A549 (cell line): Measurements from ENCODE around the gene ZNF91. TPM values are rescaled to one million over a fixed set of nuclear protein-coding genes. Genes with fewer than 3 reads are reported as not detected.

Experiments
- ATAC-seq, 2 experiments: fragments of 200-7000 bp in 1 of 2; fragments of >200 bp in 1 of 2; cut with Nextera tagmentation in 1 of 2; cut with Tn5 transposase in 1 of 2; 3 replicates each; pipeline versions ENCODE4 v1.8.0 to v1.9.1; 2018 to 2020; ENCODE audit warnings: mild to moderate bottlenecking in 1 of 2, moderate library complexity in 1 of 2
- CTCF ChIA-PET: fragments of 300-600 bp; sonication (Branson Sonifier 250); formaldehyde crosslinking; extraction: SDS; loops from one replicate; lab custom pipeline; 2021; ENCODE audit warnings: antibody characterized with exemption, inconsistent platforms; lab: Yijun Ruan, JAX
- POLR2A ChIA-PET: fragments of 350-600 bp; formaldehyde crosslinking; extraction: SDS; loops from one replicate; lab custom pipeline; 2021; ENCODE audit warnings: antibody characterized with exemption, inconsistent platforms; lab: Yijun Ruan, JAX
- DNase-seq, 2 experiments: peaks; one replicate each; pipeline versions ENCODE4 v3.0.0 to v3.0.0-alpha.2; 2011 to 2016; ENCODE audit warnings: low read depth in 1 of 2, low spot score in 1 of 2
- FAIRE-seq: peaks from 2 replicates; lab custom pipeline; 2011; peaks lifted over from hg19 to GRCh38; lab: Jason Lieb, UNC
- H3K27ac ChIP-seq, 2 experiments: fragments of >200 bp; sonication (Bioruptor Twin); formaldehyde crosslinking; 3 replicates each; pipeline ENCODE4 v1.5.1; 2016 to 2017
- H3K4me1 ChIP-seq: fragments of >200 bp; sonication (Bioruptor Twin); formaldehyde crosslinking; 3 replicates; pipeline ENCODE4 v1.6.1; 2016
- H3K4me2 ChIP-seq: fragments of >200 bp; sonication (Bioruptor Twin); formaldehyde crosslinking; 3 replicates; pipeline ENCODE4 v1.6.1; 2016
- H3K4me3 ChIP-seq: fragments of >200 bp; sonication (Bioruptor Twin); formaldehyde crosslinking; 3 replicates; pipeline ENCODE4 v1.5.1; 2016
- H3K9me3 ChIP-seq: fragments of >200 bp; sonication (Bioruptor Twin); formaldehyde crosslinking; 3 replicates; pipeline ENCODE4 v1.6.1; 2016
- BHLHE40 ChIP-seq: IDR thresholded peaks from 2 replicates; pipeline ENCODE4 v1.6.1; 2012; ENCODE audit warnings: low read depth, low read length, inconsistent platforms
- CBX2 ChIP-seq: fragments of 200-600 bp; sonication (generic); IDR thresholded peaks from 2 replicates; pipeline ENCODE4 v1.6.1; 2016; ENCODE audit warnings: low read depth, mild to moderate bottlenecking, borderline replicate concordance
- CEBPB ChIP-seq, 2 experiments: fragments of >200 bp in 1 of 2; sonication (Bioruptor Twin) in 1 of 2; formaldehyde crosslinking in 1 of 2; IDR thresholded peaks; 2 replicates each; pipeline ENCODE4 v1.6.1; 2012 to 2016
- CHD2 ChIP-seq: fragments of 150-350 bp; IDR thresholded peaks from 2 replicates; pipeline ENCODE4 v1.6.1; 2014; ENCODE audit warnings: low read length; ENCODE audit not compliant: partially characterized antibody
- EHF ChIP-seq: fragments of 250-450 bp; sonication (Bioruptor Pico); IDR thresholded peaks from 2 replicates; pipeline ENCODE4 v1.5.0; 2020; ENCODE audit warnings: mild to moderate bottlenecking
- HOXB5 ChIP-seq: fragments of 250-450 bp; sonication (Bioruptor Pico); IDR thresholded peaks from 2 replicates; pipeline ENCODE4 v1.5.0; 2020; ENCODE audit warnings: mild to moderate bottlenecking, moderate library complexity
- MYC ChIP-seq: IDR thresholded peaks from 2 replicates; pipeline ENCODE4 v1.6.1; 2012; ENCODE audit warnings: mild to moderate bottlenecking, inconsistent platforms, low read length, improper control_type of control experiment, borderline replicate concordance
- NPAS2 ChIP-seq: fragments of 250-450 bp; sonication (Bioruptor Pico); IDR thresholded peaks from 2 replicates; pipeline ENCODE4 v1.8.0; 2022; ENCODE audit warnings: mild to moderate bottlenecking, moderate library complexity, borderline replicate concordance
- PHF8 ChIP-seq: fragments of 200-600 bp; sonication (generic); IDR thresholded peaks from 2 replicates; pipeline ENCODE4 v1.6.1; 2016; ENCODE audit warnings: low read depth, mild to moderate bottlenecking, antibody characterized with exemption, moderate library complexity, borderline replicate concordance
- RAD21 ChIP-seq, 2 experiments: fragments of >200 bp in 1 of 2; sonication (Bioruptor Twin) in 1 of 2; formaldehyde crosslinking in 1 of 2; IDR thresholded peaks in 1 of 2; conservative IDR thresholded peaks in 1 of 2; 2 replicates in 1 of 2; 3 replicates in 1 of 2; pipeline ENCODE4 v1.6.1; 2012 to 2018; ENCODE audit warnings: inconsistent platforms in 1 of 2
- RCOR1 ChIP-seq: fragments of 150-350 bp; IDR thresholded peaks from 2 replicates; pipeline ENCODE4 v1.6.1; 2014; ENCODE audit warnings: antibody characterized with exemption, low read length, low read depth
- SREBF2 ChIP-seq: fragments of 450-650 bp; IDR thresholded peaks from 2 replicates; pipeline ENCODE4 v1.6.1; 2014; ENCODE audit warnings: mild to moderate bottlenecking, moderate library complexity
- TFCP2L1 ChIP-seq: fragments of 250-450 bp; sonication (Bioruptor Pico); IDR thresholded peaks from 2 replicates; pipeline ENCODE4 v1.5.0; 2021; ENCODE audit warnings: mild to moderate bottlenecking
- TP53 ChIP-seq: fragments of 250-450 bp; sonication (Bioruptor Pico); IDR thresholded peaks from 2 replicates; pipeline ENCODE4 v1.5.0; 2021; ENCODE audit warnings: mild to moderate bottlenecking, moderate library complexity
- ZFP36 ChIP-seq: fragments of 450-650 bp; IDR thresholded peaks from 2 replicates; pipeline ENCODE4 v1.6.1; 2014; ENCODE audit warnings: borderline replicate concordance; ENCODE audit not compliant: partially characterized antibody
- WGBS: methylation state at CpG from one replicate; pipeline ENCODE4 v1.1.6; 2017; ENCODE audit errors: missing lambda C conversion rate; 5-methylcytosine and 5-hydroxymethylcytosine counted together
- polyA minus RNA-seq: library from RNA; depleted of rRNA, polyadenylated mRNA; stranded (reverse); fragments of >200 nt; gene quantifications from 2 replicates; pipeline ENCODE4 v1.2.3, GENCODE V29; 2011; rRNA and poly(A)+ RNA removed
- polyA plus RNA-seq, 4 experiments: library from polyadenylated mRNA; depleted of rRNA in 3 of 4; stranded (reverse); fragments of >200 nt; fragmentation: RNase III in 1 of 4; extraction: RNeasy Plus Mini Kit Qiagen cat#74134 plus additional on column Dnase treatment in 1 of 4; gene quantifications; 2 replicates in 3 of 4; 3 replicates in 1 of 4; pipeline ENCODE4 v1.2.3, GENCODE V29; 2011 to 2017
- TF ChIP-seq, protein P1 (sequence below): fragments of 250-450 bp; sonication (Bioruptor Pico); IDR thresholded peaks from 2 replicates; pipeline ENCODE4 v1.5.0; 2021; ENCODE audit warnings: mild to moderate bottlenecking, moderate library complexity, borderline replicate concordance
- TF ChIP-seq, protein P2 (sequence below): fragments of 250-450 bp; sonication (Bioruptor Pico); IDR thresholded peaks from 2 replicates; pipeline ENCODE4 v1.5.0; 2020; ENCODE audit warnings: low read depth, mild to moderate bottlenecking, moderate library complexity
- TF ChIP-seq, protein P3 (sequence below): IDR thresholded peaks from 2 replicates; pipeline ENCODE4 v1.6.1; 2012
- TF ChIP-seq, protein P4 (sequence below): IDR thresholded peaks from 2 replicates; pipeline ENCODE4 v1.6.1; 2012
- TF ChIP-seq, protein P5 (sequence below): fragments of 200-600 bp; sonication (generic); IDR thresholded peaks from 2 replicates; pipeline ENCODE4 v1.6.1; 2016; ENCODE audit warnings: antibody characterized with exemption, mild to moderate bottlenecking, moderate library complexity
- TF ChIP-seq, protein P6 (sequence below): fragments of 150-350 bp; IDR thresholded peaks from 2 replicates; pipeline ENCODE4 v1.6.1; 2014; ENCODE audit warnings: low read depth, mild to moderate bottlenecking, low read length

Gene ZNF91
- polyA plus RNA-seq (2011; rRNA removed) (0.76 and 0.89 TPM in 2 replicates), polyA plus RNA-seq (2017; fragmentation: RNase III; extraction: RNeasy Plus Mini Kit Qiagen cat#74134 plus additional on column Dnase treatment) (0.17 to 0.50 TPM (median 0.24 TPM) in 3 replicates), polyA minus RNA-seq (0.83 and 1.4 TPM in 2 replicates)
- 0.18 and 0.25 TPM in 2 replicates for polyA plus RNA-seq (2012; cell fraction: cytosol; rRNA removed)
- 0.29 and 0.34 TPM in 2 replicates for polyA plus RNA-seq (2012; cell fraction: nucleus; rRNA removed)

DNA sequence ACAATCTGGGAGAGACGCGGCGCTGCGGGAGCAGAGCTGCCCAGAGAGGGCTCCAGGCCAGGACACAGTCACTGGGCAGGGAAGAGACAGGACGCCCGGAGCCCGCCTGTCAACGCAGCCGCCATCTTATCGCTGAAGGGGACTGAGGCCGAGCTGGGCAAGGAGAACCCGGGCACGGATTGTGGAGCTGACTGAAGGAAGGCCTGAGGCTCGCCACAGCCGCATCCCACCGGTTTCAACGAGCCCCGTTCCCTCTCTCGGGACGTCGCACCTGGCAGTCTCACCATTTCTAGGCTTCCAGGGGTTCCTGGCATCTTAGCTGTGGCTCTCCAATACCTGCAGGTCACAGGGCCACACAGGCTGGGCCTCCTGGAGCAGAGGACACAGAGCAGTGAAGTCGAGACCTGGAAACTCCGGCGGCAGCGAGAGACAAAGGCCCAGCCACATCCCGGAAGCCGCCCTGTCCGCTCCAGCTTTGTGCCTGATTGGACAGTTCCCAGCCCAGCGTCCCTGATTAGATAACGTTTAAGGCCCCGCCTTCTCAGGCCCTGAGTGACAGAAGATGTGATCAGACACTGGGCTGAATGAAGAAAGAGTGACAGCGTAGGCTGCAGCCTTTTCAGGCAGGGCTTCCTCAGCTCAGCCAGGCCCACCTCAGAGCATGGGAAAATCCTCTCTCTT, at the start of gene ZNF91:
TSS of gene ZNF91 (minus strand) at position 431 of the 681 bp plus-strand sequence. CDS start at position 314, 117 bp downstream.
- ATAC-seq, result peak; percentile 43 to 83; a peak in 3 of 6 replicates
- Histone ChIP-seq H3K27ac (no peak within 1 kb of the TSS), H3K4me3 (peak within 1 kb of the TSS; percentile 21; the same call in 1 of the 3 replicates), H3K4me1 (no peaks in the 10 kb centered on the region), H3K9me3 (peaks cover 55% of the 10 kb centered on the region)
- 12% methylated on average over 21 of the region's 32 CpGs for WGBS
- POLR2A ChIA-PET, result interaction anchor here (0.6 to 1.4 kb wide), 3 partner anchors 21 to 638 kb away, joined by 4 to 7 read pairs (median 4); no protein-coding TSS in a partner anchor
- no peak for FAIRE-seq
- DNase-seq, result peak in 1 of 2 experiments; percentile 63
- no peak for TF ChIP-seq BHLHE40
- TF ChIP-seq MYC, result no peak
- TF ChIP-seq, protein P1, sequence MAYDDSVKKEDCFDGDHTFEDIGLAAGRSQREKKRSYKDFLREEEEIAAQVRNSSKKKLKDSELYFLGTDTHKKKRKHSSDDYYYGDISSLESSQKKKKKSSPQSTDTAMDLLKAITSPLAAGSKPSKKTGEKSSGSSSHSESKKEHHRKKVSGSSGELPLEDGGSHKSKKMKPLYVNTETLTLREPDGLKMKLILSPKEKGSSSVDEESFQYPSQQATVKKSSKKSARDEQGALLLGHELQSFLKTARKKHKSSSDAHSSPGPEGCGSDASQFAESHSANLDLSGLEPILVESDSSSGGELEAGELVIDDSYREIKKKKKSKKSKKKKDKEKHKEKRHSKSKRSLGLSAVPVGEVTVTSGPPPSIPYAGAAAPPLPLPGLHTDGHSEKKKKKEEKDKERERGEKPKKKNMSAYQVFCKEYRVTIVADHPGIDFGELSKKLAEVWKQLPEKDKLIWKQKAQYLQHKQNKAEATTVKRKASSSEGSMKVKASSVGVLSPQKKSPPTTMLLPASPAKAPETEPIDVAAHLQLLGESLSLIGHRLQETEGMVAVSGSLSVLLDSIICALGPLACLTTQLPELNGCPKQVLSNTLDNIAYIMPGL (CRISPR knock-in tag), result no peak
- no peak for TF ChIP-seq CBX2
- no peak for TF ChIP-seq TP53 (CRISPR knock-in tag)
- TF ChIP-seq, protein P2, sequence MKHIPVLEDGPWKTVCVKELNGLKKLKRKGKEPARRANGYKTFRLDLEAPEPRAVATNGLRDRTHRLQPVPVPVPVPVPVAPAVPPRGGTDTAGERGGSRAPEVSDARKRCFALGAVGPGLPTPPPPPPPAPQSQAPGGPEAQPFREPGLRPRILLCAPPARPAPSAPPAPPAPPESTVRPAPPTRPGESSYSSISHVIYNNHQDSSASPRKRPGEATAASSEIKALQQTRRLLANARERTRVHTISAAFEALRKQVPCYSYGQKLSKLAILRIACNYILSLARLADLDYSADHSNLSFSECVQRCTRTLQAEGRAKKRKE (CRISPR knock-in tag), result no peak
- TF ChIP-seq TFCP2L1 (CRISPR knock-in tag), result no peak
- TF ChIP-seq, all 56 proteins: peak for 0
- CTCF ChIA-PET, result no interaction called here
- no peak within 1 kb of the TSS for H3K4me2 ChIP-seq

DNA sequence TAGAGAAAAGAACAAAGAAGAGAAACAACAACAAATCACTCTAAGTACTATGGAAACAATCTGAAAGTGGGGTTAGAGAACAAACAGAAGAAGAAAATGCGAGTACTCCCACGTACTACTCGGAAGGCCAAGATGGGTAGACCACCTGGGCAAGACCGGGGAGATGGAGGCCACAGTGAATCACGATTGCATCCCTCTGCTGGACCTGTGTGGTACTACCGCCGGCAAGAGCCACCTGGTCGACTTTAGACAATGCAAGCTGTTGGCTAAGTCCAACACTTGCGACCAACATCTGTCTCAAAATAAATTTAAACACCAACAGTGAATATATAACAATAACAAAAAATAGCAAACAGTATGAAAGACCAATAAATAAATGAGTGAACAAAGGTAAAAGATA, 45.5 kb upstream of the ZNF91 start:
- ChIA-PET POLR2A (no interaction called here), CTCF (no interaction called here)
- H3K4me1 ChIP-seq, result no peaks in the 10 kb centered on the region
- FAIRE-seq (no peak), DNase-seq (peak; percentile 8 to 36), ATAC-seq (peak in 1 of 2 experiments; percentile 76; a peak in 3 of 6 replicates)
- no peak overlapping the region for H3K4me3 ChIP-seq
- H3K9me3 ChIP-seq, result peaks cover 51% of the 10 kb centered on the region
- no peak overlapping the region for H3K27ac ChIP-seq
- H3K4me2 ChIP-seq, result no peak overlapping the region
- 10% methylated on average over 9 of the region's 9 CpGs for WGBS
- TF ChIP-seq HOXB5 (CRISPR knock-in tag) (no peak), RCOR1 (no peak), CHD2 (no peak), RAD21 (conservative IDR thresholded peaks at IDR 0.05 in 1 of 2, IDR thresholded peaks at IDR 0.05 in 1 of 2) (no peak), PHF8 (no peak), CBX2 (no peak), NPAS2 (no peak), CEBPB (IDR thresholded peaks at IDR 0.05) (no peak), EHF (no peak), SREBF2 (no peak), ZFP36 (no peak)
- TF ChIP-seq, protein P3, sequence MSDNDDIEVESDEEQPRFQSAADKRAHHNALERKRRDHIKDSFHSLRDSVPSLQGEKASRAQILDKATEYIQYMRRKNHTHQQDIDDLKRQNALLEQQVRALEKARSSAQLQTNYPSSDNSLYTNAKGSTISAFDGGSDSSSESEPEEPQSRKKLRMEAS, result no peak
- TF ChIP-seq, protein P4, sequence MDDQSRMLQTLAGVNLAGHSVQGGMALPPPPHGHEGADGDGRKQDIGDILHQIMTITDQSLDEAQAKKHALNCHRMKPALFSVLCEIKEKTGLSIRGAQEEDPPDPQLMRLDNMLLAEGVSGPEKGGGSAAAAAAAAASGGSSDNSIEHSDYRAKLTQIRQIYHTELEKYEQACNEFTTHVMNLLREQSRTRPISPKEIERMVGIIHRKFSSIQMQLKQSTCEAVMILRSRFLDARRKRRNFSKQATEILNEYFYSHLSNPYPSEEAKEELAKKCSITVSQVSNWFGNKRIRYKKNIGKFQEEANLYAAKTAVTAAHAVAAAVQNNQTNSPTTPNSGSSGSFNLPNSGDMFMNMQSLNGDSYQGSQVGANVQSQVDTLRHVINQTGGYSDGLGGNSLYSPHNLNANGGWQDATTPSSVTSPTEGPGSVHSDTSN, result no peak
- TF ChIP-seq, protein P5, sequence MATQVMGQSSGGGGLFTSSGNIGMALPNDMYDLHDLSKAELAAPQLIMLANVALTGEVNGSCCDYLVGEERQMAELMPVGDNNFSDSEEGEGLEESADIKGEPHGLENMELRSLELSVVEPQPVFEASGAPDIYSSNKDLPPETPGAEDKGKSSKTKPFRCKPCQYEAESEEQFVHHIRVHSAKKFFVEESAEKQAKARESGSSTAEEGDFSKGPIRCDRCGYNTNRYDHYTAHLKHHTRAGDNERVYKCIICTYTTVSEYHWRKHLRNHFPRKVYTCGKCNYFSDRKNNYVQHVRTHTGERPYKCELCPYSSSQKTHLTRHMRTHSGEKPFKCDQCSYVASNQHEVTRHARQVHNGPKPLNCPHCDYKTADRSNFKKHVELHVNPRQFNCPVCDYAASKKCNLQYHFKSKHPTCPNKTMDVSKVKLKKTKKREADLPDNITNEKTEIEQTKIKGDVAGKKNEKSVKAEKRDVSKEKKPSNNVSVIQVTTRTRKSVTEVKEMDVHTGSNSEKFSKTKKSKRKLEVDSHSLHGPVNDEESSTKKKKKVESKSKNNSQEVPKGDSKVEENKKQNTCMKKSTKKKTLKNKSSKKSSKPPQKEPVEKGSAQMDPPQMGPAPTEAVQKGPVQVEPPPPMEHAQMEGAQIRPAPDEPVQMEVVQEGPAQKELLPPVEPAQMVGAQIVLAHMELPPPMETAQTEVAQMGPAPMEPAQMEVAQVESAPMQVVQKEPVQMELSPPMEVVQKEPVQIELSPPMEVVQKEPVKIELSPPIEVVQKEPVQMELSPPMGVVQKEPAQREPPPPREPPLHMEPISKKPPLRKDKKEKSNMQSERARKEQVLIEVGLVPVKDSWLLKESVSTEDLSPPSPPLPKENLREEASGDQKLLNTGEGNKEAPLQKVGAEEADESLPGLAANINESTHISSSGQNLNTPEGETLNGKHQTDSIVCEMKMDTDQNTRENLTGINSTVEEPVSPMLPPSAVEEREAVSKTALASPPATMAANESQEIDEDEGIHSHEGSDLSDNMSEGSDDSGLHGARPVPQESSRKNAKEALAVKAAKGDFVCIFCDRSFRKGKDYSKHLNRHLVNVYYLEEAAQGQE, result no peak
- TF ChIP-seq, protein P6, sequence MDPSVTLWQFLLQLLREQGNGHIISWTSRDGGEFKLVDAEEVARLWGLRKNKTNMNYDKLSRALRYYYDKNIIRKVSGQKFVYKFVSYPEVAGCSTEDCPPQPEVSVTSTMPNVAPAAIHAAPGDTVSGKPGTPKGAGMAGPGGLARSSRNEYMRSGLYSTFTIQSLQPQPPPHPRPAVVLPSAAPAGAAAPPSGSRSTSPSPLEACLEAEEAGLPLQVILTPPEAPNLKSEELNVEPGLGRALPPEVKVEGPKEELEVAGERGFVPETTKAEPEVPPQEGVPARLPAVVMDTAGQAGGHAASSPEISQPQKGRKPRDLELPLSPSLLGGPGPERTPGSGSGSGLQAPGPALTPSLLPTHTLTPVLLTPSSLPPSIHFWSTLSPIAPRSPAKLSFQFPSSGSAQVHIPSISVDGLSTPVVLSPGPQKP, result no peak
